Neural progenitor cell (in vitro differentiated cells): Measurements from ENCODE around the gene KMT5B. TPM values are rescaled to one million over a fixed set of nuclear protein-coding genes. Genes with fewer than 3 reads are reported as not detected.
A peak's percentile ranks its signal among the peaks of the same experiment; 100 is the strongest.

Experiments
- DNase-seq: peaks from one replicate; pipeline ENCODE4 v3.0.0-alpha.2; 2016; ENCODE audit warnings: low spot score
- H2AFZ ChIP-seq: fragments of 200-600 bp; sonication (generic); replicated peaks from 2 replicates; pipeline ENCODE4 v1.6.1; 2016; ENCODE audit warnings: antibody characterized with exemption
- H3F3A ChIP-seq: fragments of 200-600 bp; sonication (generic); 2 replicates; pipeline ENCODE4 v1.6.1; 2016; ENCODE audit warnings: antibody characterized with exemption, low read depth
- H3K27ac ChIP-seq: fragments of 200-600 bp; sonication (generic); 2 replicates; pipeline ENCODE4 v1.5.1; 2016; ENCODE audit warnings: mild to moderate bottlenecking
- H3K27me3 ChIP-seq: fragments of 200-600 bp; sonication (generic); 2 replicates; pipeline ENCODE4 v1.6.1; 2016; ENCODE audit warnings: mild to moderate bottlenecking, moderate library complexity
- H3K36me3 ChIP-seq: fragments of 200-600 bp; sonication (generic); 2 replicates; pipeline ENCODE4 v1.5.1; 2016
- H3K4me1 ChIP-seq: fragments of 200-600 bp; sonication (generic); 2 replicates; pipeline ENCODE4 v1.6.1; 2016; ENCODE audit warnings: mixed run types
- H3K4me2 ChIP-seq: fragments of 200-600 bp; sonication (generic); 2 replicates; pipeline ENCODE4 v1.6.1; 2016
- H3K4me3 ChIP-seq: fragments of 200-600 bp; sonication (generic); 2 replicates; pipeline ENCODE4 v1.5.1; 2016
- H3K79me2 ChIP-seq: fragments of 200-600 bp; sonication (generic); 2 replicates; pipeline ENCODE4 v1.6.1; 2016; ENCODE audit warnings: low read depth
- H3K9ac ChIP-seq: fragments of 200-600 bp; sonication (generic); 2 replicates; pipeline ENCODE4 v1.6.1; 2016
- H3K9me3 ChIP-seq: fragments of 200-600 bp; sonication (generic); 2 replicates; pipeline ENCODE4 v1.5.1; 2016; ENCODE audit warnings: low read depth
- H4K20me1 ChIP-seq: fragments of 200-600 bp; sonication (generic); 2 replicates; pipeline ENCODE4 v1.6.1; 2016; ENCODE audit warnings: low read depth
- H3K27ac Mint-ChIP-seq: 3 replicates; pipeline ENCODE4 v1.8.0; 2021; ENCODE audit warnings: mixed read lengths
- H3K27me3 Mint-ChIP-seq: 2 replicates; pipeline ENCODE4 v1.8.0; 2022; ENCODE audit warnings: low read depth, mild to moderate bottlenecking, inconsistent platforms, moderate library complexity, mixed read lengths; ENCODE audit not compliant: insufficient read depth
- H3K36me3 Mint-ChIP-seq: 3 replicates; pipeline ENCODE4 v1.8.0; 2021; ENCODE audit warnings: mixed read lengths
- H3K4me1 Mint-ChIP-seq: 3 replicates; pipeline ENCODE4 v1.8.0; 2021; ENCODE audit warnings: mixed read lengths
- H3K4me3 Mint-ChIP-seq: 3 replicates; pipeline ENCODE4 v1.8.0; 2021; ENCODE audit warnings: mild to moderate bottlenecking, moderate library complexity, mixed read lengths
- H3K9me3 Mint-ChIP-seq: 3 replicates; pipeline ENCODE4 v1.8.0; 2020; ENCODE audit warnings: mixed read lengths
- CTCF ChIP-seq: fragments of 200-600 bp; sonication (generic); IDR thresholded peaks from 2 replicates; pipeline ENCODE4 v1.5.1; 2017; ENCODE audit warnings: antibody characterized with exemption, mild to moderate bottlenecking
- EZH2 ChIP-seq: fragments of 200-600 bp; sonication (generic); IDR thresholded peaks from 2 replicates; pipeline ENCODE4 v1.6.1; 2017; ENCODE audit warnings: antibody characterized with exemption, mild to moderate bottlenecking, moderate library complexity
- EZH2phosphoT487 ChIP-seq: fragments of 200-600 bp; sonication (generic); IDR thresholded peaks from 2 replicates; pipeline ENCODE4 v1.6.1; 2017; ENCODE audit warnings: antibody characterized with exemption
- total RNA-seq: library from RNA; depleted of rRNA; stranded (reverse); fragments of >200 nt; gene quantifications from 2 replicates; pipeline ENCODE4 v1.2.3, GENCODE V29; 2015; ENCODE audit warnings: low replicate concordance

Gene KMT5B
- total RNA-seq, 1 donor from 2014 or later: 62.4 TPM

GRCh38 chr11:68125164-68125563 is 87.9 kb downstream of the KMT5B start:
- H3K27me3 ChIP-seq: peaks cover 8% of the 10 kb centered on the region
- TF ChIP-seq EZH2phosphoT487 (no peak), EZH2 (no peak), CTCF (no peak)
- no peaks in the 10 kb centered on the region for H3K36me3 ChIP-seq
- H3K4me1 ChIP-seq: peaks cover 8% of the 10 kb centered on the region
- H3K27ac Mint-ChIP-seq: no peak overlapping the region
- peaks cover 2% of the 10 kb centered on the region for H4K20me1 ChIP-seq
- H3K27me3 Mint-ChIP-seq: peaks cover 13% of the 10 kb centered on the region
- H3K4me2 ChIP-seq: no peak overlapping the region
- H3K4me3 ChIP-seq: no peak overlapping the region
- DNase-seq: no peak
- no peak overlapping the region for H3K4me3 Mint-ChIP-seq
- peaks cover 53% of the 10 kb centered on the region for H3K4me1 Mint-ChIP-seq
- H2AFZ ChIP-seq: no peak overlapping the region
- no peak overlapping the region for H3K27ac ChIP-seq
- peaks cover 3% of the 10 kb centered on the region for H3K79me2 ChIP-seq
- peaks cover 6% of the 10 kb centered on the region for H3K36me3 Mint-ChIP-seq
- no peaks in the 10 kb centered on the region for H3K9me3 ChIP-seq
- peaks cover 14% of the 10 kb centered on the region for H3K9me3 Mint-ChIP-seq
- peaks cover 16% of the 10 kb centered on the region for H3F3A ChIP-seq
- H3K9ac ChIP-seq: no peak overlapping the region

GRCh38 chr11:68122936-68123539 is 90.1 kb downstream of the KMT5B start:
- H3K4me3 Mint-ChIP-seq: peak overlapping the region; percentile 63
- peaks cover 8% of the 10 kb centered on the region for H4K20me1 ChIP-seq
- peaks cover 24% of the 10 kb centered on the region for H3K79me2 ChIP-seq
- peaks cover 4% of the 10 kb centered on the region for H3K36me3 Mint-ChIP-seq
- H3F3A ChIP-seq: peaks cover 35% of the 10 kb centered on the region
- no peaks in the 10 kb centered on the region for H3K36me3 ChIP-seq
- H2AFZ ChIP-seq: no peak overlapping the region
- H3K27me3 ChIP-seq: peaks cover 8% of the 10 kb centered on the region
- no peaks in the 10 kb centered on the region for H3K9me3 Mint-ChIP-seq
- no peaks in the 10 kb centered on the region for H3K9me3 ChIP-seq
- H3K4me1 Mint-ChIP-seq: peaks cover 60% of the 10 kb centered on the region
- DNase-seq: peak; percentile 32
- peaks cover 7% of the 10 kb centered on the region for H3K27me3 Mint-ChIP-seq
- peak overlapping the region; percentile 93 for H3K27ac Mint-ChIP-seq
- peaks cover 28% of the 10 kb centered on the region for H3K4me1 ChIP-seq
- no peak overlapping the region for H3K27ac ChIP-seq
- H3K4me2 ChIP-seq: no peak overlapping the region
- no peak overlapping the region for H3K9ac ChIP-seq
- TF ChIP-seq CTCF: no peak
- TF ChIP-seq EZH2phosphoT487: no peak
- no peak for TF ChIP-seq EZH2
- no peak overlapping the region for H3K4me3 ChIP-seq

- peaks cover 61% of the 10 kb centered on the region for H3K4me1 Mint-ChIP-seq
- TF ChIP-seq CTCF (no peak), EZH2 (no peak), EZH2phosphoT487 (no peak)
- H3K27me3 Mint-ChIP-seq: peaks cover 4% of the 10 kb centered on the region
- H3F3A ChIP-seq: peaks cover 25% of the 10 kb centered on the region
- peak within 1 kb of the TSS; percentile 99 for H3K27ac Mint-ChIP-seq
- peaks cover 42% of the 10 kb centered on the region for H3K79me2 ChIP-seq
- H3K9ac ChIP-seq: peak within 1 kb of the TSS; percentile 40
- H3K36me3 ChIP-seq: no peaks in the 10 kb centered on the region
- peak; percentile 98 for DNase-seq
- peaks cover 36% of the 10 kb centered on the region for H3K4me1 ChIP-seq
- peak within 1 kb of the TSS; percentile 98 for H3K4me3 ChIP-seq
- H3K4me2 ChIP-seq: peak within 1 kb of the TSS; percentile 96
- H3K9me3 ChIP-seq: no peaks in the 10 kb centered on the region
- H2AFZ ChIP-seq: peak within 1 kb of the TSS; percentile 70
- H3K9me3 Mint-ChIP-seq: no peaks in the 10 kb centered on the region
- H3K27ac ChIP-seq: peak within 1 kb of the TSS; percentile 95
- H3K36me3 Mint-ChIP-seq: peaks cover 6% of the 10 kb centered on the region
- H3K4me3 Mint-ChIP-seq: peak within 1 kb of the TSS; percentile 99
- H4K20me1 ChIP-seq: peaks cover 8% of the 10 kb centered on the region
- no peaks in the 10 kb centered on the region for H3K27me3 ChIP-seq
These were observed 91.8 kb downstream of the KMT5B start, which contains the start of gene CHKA for GRCh38 chr11:68121067-68121899. CHKA (minus strand) TSS chr11:68121388; CDS start chr11:68121177, 211 bp downstream.
